ENCODE results near the gene JAKMIP3. TPM values are rescaled to one million over a fixed set of nuclear protein-coding genes. Genes with fewer than 3 reads are reported as not detected.

Gene JAKMIP3
- total RNA-seq, 1 experiment from 2014 or later, result 2.8 TPM

DNA sequence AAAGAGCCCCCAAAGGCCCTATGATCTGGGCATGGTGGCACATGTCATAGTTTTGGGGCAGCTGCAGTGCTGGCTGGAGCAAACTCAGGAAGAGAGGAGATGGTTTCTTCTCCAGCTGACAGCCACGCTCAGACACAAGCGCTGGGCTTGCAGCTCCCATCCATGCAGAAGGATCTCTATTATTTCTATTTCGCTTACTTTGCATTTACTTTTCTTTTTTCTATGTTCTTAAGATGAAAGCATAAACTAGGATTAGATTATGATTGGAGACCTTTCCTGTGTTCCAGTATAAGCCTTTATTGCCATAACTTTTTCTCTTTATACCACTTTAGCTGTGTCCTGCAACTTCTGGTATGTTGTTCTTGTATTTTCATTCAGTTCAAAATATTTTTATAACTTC is 5.0 kb downstream of the JAKMIP3 start:
- Histone ChIP-seq H3K27me3 (replicated peaks; ENCODE audit: insufficient read depth, low read depth, low read length, poor library complexity) (no peaks in the 10 kb centered on the region), H3K4me3 (ENCODE audit: low read depth, low read length, poor library complexity, severe bottlenecking) (no peak overlapping the region), H3K9me3 (ENCODE audit: low read depth, low read length, poor library complexity, severe bottlenecking) (peaks cover 6% of the 10 kb centered on the region), H3K36me3 (ENCODE audit: insufficient read depth, low read length, poor library complexity, severe bottlenecking) (no peaks in the 10 kb centered on the region), H3K4me1 (ENCODE audit: insufficient read depth, low read length, poor library complexity, severe bottlenecking) (peaks cover 5% of the 10 kb centered on the region), H3K27ac (ENCODE audit: low read depth, low read length, poor library complexity, severe bottlenecking) (no peak overlapping the region)
- no peak for DNase-seq (ENCODE audit: low spot score)
- POLR2A ChIA-PET (ENCODE audit: low non-redundant PET), result no interaction called here
- TF ChIP-seq CTCF (conservative IDR thresholded peaks at IDR 0.05; ENCODE audit: low read depth, low read length), result no peak
- TF ChIP-seq EZH2 (IDR thresholded peaks at IDR 0.05; ENCODE audit: borderline replicate concordance, low read depth, low read length, poor library complexity, severe bottlenecking), result no peak
- BruUV-seq (replicated peaks), result no TSS peak
- intact Hi-C loops (cut with micrococcal nuclease; ENCODE audit: unreplicated experiment), result no loop called here
- CTCF ChIA-PET, result no interaction called here

DNA sequence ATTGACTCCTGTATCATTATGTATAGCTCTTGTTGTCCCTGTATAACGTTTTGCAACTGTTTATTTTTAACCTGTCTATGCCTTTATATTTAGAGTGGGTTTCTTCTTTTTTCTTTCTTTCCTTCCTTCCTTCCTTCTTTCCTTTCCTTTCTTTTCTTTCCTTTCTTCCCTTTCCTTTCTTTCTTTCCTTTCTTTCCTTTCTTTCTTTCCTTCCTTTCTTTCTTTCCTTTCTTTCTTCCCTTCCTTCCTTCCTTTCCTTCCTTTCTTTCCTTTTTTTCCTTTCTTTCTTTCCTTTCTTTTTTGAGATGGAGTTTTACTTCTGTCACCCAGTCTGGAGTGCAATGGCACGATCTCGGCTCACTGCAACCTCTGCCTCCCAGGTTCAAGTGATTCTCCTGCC is 5.9 kb downstream of the JAKMIP3 start:
- intact Hi-C loops (cut with micrococcal nuclease; ENCODE audit: unreplicated experiment), result no loop called here
- POLR2A ChIA-PET (ENCODE audit: low non-redundant PET), result no interaction called here
- Histone ChIP-seq H3K27ac (ENCODE audit: low read depth, low read length, poor library complexity, severe bottlenecking) (no peak overlapping the region), H3K27me3 (replicated peaks; ENCODE audit: insufficient read depth, low read depth, low read length, poor library complexity) (no peaks in the 10 kb centered on the region), H3K36me3 (ENCODE audit: insufficient read depth, low read length, poor library complexity, severe bottlenecking) (no peaks in the 10 kb centered on the region), H3K9me3 (ENCODE audit: low read depth, low read length, poor library complexity, severe bottlenecking) (peaks cover 6% of the 10 kb centered on the region), H3K4me1 (ENCODE audit: insufficient read depth, low read length, poor library complexity, severe bottlenecking) (no peaks in the 10 kb centered on the region), H3K4me3 (ENCODE audit: low read depth, low read length, poor library complexity, severe bottlenecking) (no peak overlapping the region)
- no peak for DNase-seq (ENCODE audit: low spot score)
- CTCF ChIA-PET, result no interaction called here
- no TSS peak for BruUV-seq (replicated peaks)
- TF ChIP-seq CTCF (conservative IDR thresholded peaks at IDR 0.05; ENCODE audit: low read depth, low read length) (no peak), EZH2 (IDR thresholded peaks at IDR 0.05; ENCODE audit: borderline replicate concordance, low read depth, low read length, poor library complexity, severe bottlenecking) (no peak)

- CTCF ChIA-PET, result no interaction called here
- TF ChIP-seq CTCF (conservative IDR thresholded peaks at IDR 0.05; ENCODE audit: low read depth, low read length), result no peak
- TF ChIP-seq EZH2 (IDR thresholded peaks at IDR 0.05; ENCODE audit: borderline replicate concordance, low read depth, low read length, poor library complexity, severe bottlenecking), result no peak
- Histone ChIP-seq H3K27ac (ENCODE audit: low read depth, low read length, poor library complexity, severe bottlenecking) (no peak overlapping the region), H3K9me3 (ENCODE audit: low read depth, low read length, poor library complexity, severe bottlenecking) (peaks cover 6% of the 10 kb centered on the region), H3K4me1 (ENCODE audit: insufficient read depth, low read length, poor library complexity, severe bottlenecking) (no peaks in the 10 kb centered on the region), H3K36me3 (ENCODE audit: insufficient read depth, low read length, poor library complexity, severe bottlenecking) (no peaks in the 10 kb centered on the region), H3K4me3 (ENCODE audit: low read depth, low read length, poor library complexity, severe bottlenecking) (no peak overlapping the region), H3K27me3 (replicated peaks; ENCODE audit: insufficient read depth, low read depth, low read length, poor library complexity) (no peaks in the 10 kb centered on the region)
- DNase-seq (ENCODE audit: low spot score), result no peak
- POLR2A ChIA-PET (ENCODE audit: low non-redundant PET), result no interaction called here
- intact Hi-C loops (cut with micrococcal nuclease; ENCODE audit: unreplicated experiment), result no loop called here
- BruUV-seq (replicated peaks), result no TSS peak
Measured at GRCh38 chr10:132075909-132076577, 10.3 kb downstream of the JAKMIP3 start.

Measured in A673 (cell line).